GM12801 (cell line): ENCODE measurements around the gene CASP7.

ENCODE experiments used
- TF ChIP-seq, protein P1 (sequence below): IDR thresholded peaks from one replicate; pipeline ENCODE4 v1.5.1; 2011; ENCODE audit warnings: control low read depth; ENCODE audit not compliant: insufficient read length; ENCODE audit errors: extremely low read depth

CASP7 gene

DNA sequence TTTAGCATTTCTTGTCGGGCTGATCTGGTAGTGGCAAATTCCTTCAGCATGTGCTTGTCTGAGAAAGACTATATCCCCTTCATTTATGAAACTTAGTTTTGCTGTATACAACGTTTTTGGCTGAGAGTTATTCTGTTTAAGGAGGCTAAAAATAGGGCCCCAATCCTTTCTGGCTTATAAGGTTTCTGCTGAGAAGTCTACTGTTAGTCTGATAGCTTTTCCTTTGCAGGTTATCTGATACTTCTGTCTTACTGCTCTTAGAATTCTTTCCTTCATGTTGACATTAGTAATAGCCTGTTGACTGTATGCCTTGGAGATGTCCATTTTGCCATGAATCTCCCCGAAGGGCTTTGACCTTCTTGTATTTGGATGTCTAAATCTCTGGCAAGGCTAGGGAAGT is 9.9 kb downstream of the CASP7 start:
- TF ChIP-seq, protein P1, sequence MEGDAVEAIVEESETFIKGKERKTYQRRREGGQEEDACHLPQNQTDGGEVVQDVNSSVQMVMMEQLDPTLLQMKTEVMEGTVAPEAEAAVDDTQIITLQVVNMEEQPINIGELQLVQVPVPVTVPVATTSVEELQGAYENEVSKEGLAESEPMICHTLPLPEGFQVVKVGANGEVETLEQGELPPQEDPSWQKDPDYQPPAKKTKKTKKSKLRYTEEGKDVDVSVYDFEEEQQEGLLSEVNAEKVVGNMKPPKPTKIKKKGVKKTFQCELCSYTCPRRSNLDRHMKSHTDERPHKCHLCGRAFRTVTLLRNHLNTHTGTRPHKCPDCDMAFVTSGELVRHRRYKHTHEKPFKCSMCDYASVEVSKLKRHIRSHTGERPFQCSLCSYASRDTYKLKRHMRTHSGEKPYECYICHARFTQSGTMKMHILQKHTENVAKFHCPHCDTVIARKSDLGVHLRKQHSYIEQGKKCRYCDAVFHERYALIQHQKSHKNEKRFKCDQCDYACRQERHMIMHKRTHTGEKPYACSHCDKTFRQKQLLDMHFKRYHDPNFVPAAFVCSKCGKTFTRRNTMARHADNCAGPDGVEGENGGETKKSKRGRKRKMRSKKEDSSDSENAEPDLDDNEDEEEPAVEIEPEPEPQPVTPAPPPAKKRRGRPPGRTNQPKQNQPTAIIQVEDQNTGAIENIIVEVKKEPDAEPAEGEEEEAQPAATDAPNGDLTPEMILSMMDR = no peak

DNA sequence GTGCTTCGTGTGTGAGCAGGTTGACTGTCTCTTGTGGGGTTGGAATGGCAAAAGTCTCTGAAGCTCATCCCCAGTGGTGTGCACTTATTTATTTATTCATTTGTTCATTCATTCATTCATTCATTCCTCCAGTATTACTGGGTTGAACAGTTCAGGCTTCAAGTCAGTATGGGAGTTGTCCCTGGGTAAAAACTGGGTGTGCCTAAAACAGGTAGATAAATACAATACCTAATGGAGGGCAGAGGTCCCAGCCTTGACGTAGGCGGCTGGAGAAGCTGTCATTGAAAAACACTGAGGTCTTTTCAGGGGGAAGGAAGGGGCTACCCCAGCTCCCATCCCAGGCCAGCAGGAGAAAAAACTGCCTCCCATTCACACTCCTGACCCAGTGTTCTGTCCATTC is 11.0 kb downstream of the CASP7 start:
- TF ChIP-seq, protein P1 = no peak

DNA sequence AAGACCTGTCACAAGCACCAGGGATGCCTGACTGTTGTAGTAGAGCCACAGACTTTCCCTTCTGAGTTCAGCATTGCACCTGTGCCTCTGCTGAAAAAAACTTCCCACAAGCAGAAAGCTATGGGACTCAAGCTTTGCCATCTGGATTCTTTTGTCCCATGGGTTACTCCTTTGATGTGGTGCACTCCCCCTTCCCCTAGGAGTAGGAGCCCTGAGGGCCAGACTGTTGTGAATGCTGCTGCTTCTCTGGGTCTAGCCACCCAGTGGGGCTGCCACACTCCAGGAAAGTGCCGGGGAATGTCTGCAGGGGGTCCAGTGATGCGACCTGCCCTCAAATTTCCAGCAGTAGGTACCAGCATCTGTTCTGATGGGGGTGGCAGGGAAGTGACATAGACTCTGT is 11.7 kb downstream of the CASP7 start:
- TF ChIP-seq, protein P1 = no peak

DNA sequence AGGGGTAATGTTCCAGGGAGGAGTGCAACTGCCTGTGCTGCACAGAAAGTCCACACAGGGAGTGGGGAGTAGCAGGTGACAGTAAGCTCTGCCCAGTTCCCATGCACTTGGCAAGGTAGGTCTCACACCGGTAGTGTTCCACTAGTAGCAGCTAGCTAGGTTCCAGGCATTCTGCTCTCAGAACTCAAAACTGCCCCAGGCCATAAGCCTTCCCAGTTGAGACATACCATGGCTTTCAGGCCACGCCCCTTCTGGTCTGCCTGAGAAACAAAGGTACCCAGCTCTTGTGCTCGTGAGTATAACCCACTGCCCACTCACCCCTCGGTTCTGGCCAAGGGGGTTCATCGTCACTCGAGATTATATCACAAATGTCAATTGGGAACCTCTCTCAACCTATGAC is 12.6 kb downstream of the CASP7 start:
- TF ChIP-seq, protein P1 = no peak

DNA sequence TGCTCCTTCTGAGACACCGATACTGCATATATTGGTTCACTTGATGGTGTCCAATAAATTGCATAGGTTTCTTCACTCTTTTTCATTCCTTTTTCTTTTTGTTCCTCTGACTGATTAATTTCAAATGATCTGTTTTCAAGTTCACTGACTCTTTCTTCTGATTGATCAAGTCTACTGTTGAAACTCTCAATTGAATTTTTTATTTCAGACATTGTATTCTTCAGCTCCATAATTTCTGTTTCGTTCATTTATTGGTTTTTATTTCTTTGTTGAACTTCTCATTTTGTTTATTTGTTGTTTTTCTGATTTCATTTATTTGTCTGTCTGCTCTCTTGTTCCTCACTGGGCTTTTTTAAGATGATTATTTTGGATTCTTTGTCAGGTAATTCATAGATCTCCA is 13.6 kb downstream of the CASP7 start:
- TF ChIP-seq, protein P1 = no peak

DNA sequence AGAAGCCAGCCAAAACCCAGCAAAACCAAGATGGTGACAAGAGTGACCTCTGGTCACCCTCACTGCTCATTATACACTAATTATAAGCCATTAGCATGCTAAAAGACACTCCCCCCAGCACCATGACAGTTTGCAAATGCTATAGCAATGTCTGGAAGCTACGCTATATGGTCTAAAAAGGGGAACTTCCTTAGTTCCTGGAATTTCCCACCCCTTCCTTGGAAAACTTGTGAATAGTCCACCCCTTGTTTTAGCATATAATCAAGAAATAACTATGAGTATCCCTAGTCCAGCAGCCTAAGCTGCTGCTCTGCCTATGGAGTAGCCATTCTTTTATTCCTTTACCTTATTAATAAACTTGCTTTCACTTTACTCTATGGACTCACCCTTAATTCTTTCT is 16.0 kb downstream of the CASP7 start:
- TF ChIP-seq, protein P1 = no peak

DNA sequence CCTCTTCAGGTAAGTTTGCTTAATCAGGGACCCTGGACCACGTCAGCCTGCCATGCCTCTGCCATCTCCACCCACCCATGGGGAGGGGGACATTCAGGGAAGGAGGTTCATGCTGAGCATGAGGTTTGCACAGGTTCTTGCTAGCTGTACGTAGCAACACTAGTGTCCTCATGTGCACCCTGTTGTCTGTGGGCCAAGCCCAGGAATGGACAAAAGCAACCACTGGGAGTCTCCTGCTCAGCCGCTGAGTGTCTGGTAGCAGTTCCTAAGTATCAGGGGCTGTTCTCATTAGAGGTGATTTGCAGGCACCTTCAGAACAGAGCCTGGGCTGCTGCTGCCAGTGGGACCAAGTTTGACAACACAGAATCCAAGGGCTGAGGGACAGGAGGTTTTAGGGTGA is 17.9 kb downstream of the CASP7 start:
- TF ChIP-seq, protein P1 = no peak
